Measurements from ENCODE around the gene PCBP4.
A peak's percentile ranks its signal among the peaks of the same experiment; 100 is the strongest.

The PCBP4 gene

GRCh38 chr3:51941798-51942602 lies 25.3 kb downstream of the PCBP4 start, which contains the start of the genes PARP3 and RRP9:
PARP3 (plus strand) TSS chr3:51942363; CDS start chr3:51943356, 993 bp downstream.
RRP9 (minus strand) TSS chr3:51941904; CDS start chr3:51941867, 37 bp downstream.
- Histone ChIP-seq H3K27ac (peak within 1 kb of the TSS; percentile 95 to 97), H3K4me3 (peak within 1 kb of the TSS; percentile 75)
- peak; percentile 99 for TF ChIP-seq CTCF (IDR thresholded peaks at IDR 0.05)
- DNase-seq (ENCODE audit: low spot score), result peak; percentile 100

- Histone ChIP-seq H3K4me3 (peak overlapping the region; percentile 75), H3K27ac (peak overlapping the region in 1 of 2 donors; percentile 64)
- DNase-seq (ENCODE audit: low spot score), result no peak
- TF ChIP-seq CTCF (IDR thresholded peaks at IDR 0.05), result no peak
Measured at GRCh38 chr3:51941463-51941797, 25.8 kb downstream of the PCBP4 start.

- no peak for TF ChIP-seq CTCF (IDR thresholded peaks at IDR 0.05)
- Histone ChIP-seq H3K4me3 (peak overlapping the region; percentile 75), H3K27ac (no peak overlapping the region)
- DNase-seq (ENCODE audit: low spot score), result peak; percentile 60
Measured at GRCh38 chr3:51940648-51941462, 26.4 kb downstream of the PCBP4 start.

- no peak for TF ChIP-seq CTCF (IDR thresholded peaks at IDR 0.05)
- peak; percentile 60 for DNase-seq (ENCODE audit: low spot score)
- no peak overlapping the region for H3K27ac ChIP-seq
Measured at GRCh38 chr3:51938780-51939425, 28.4 kb downstream of the PCBP4 start.

GRCh38 chr3:51937611-51938450 lies 29.4 kb downstream of the PCBP4 start:
- Histone ChIP-seq H3K4me3 (no peak overlapping the region), H3K27ac (no peak overlapping the region)
- no peak for TF ChIP-seq CTCF (IDR thresholded peaks at IDR 0.05)
- peak; percentile 64 for DNase-seq (ENCODE audit: low spot score)

More at GRCh38 chr3:51938780-51939425, 28.4 kb downstream of the PCBP4 start:
- H3K4me3 ChIP-seq, result no peak overlapping the region

- no peak for DNase-seq (ENCODE audit: low spot score)
- TF ChIP-seq CTCF (IDR thresholded peaks at IDR 0.05), result no peak
- no peak overlapping the region for H3K27ac ChIP-seq
- no peak overlapping the region for H3K4me3 ChIP-seq
Measured at GRCh38 chr3:51937014-51937413, 30.2 kb downstream of the PCBP4 start.

Data from coronary artery (tissue), 2 donors.